ENCODE results near the gene ZFHX2. TPM values are rescaled to one million over a fixed set of nuclear protein-coding genes. Genes with fewer than 3 reads are reported as not detected.
A peak's percentile ranks its signal among the peaks of the same experiment; 100 is the strongest.

ZFHX2 gene
- total and polyA plus RNA-seq, 2 of the 13 experiments (the other 11 are each of a cell fraction or from before 2014, with no cell fraction given): 0.17 to 0.44 TPM

GRCh38 chr14:23539248-23540140 is 12.1 kb downstream of the ZFHX2 start (continued):
- TF ChIP-seq IRF9 (CRISPR knock-in tag; IDR thresholded peaks at IDR 0.05; ENCODE audit: borderline replicate concordance): no peak; the same call in 1 of the 2 replicates
- no peak for TF ChIP-seq LRRFIP1 (CRISPR knock-in tag; conservative IDR thresholded peaks at IDR 0.05)
- TF ChIP-seq DPF2 (CRISPR knock-in tag; IDR thresholded peaks at IDR 0.05; ENCODE audit: borderline replicate concordance, low read depth): no peak
- TF ChIP-seq NFATC3 (CRISPR knock-in tag; IDR thresholded peaks at IDR 0.05): no peak
- no peak for TF ChIP-seq ZNF280D (CRISPR knock-in tag; IDR thresholded peaks at IDR 0.05)
- TF ChIP-seq GATAD2A (CRISPR knock-in tag; IDR thresholded peaks at IDR 0.05): no peak
- no peak for TF ChIP-seq NR2F2 (IDR thresholded peaks at IDR 0.05; ENCODE audit: borderline replicate concordance, low read depth)
- no peak for TF ChIP-seq ZNF629 (CRISPR knock-in tag; conservative IDR thresholded peaks at IDR 0.05)
- no peak for TF ChIP-seq ZNF333 (CRISPR knock-in tag; IDR thresholded peaks at IDR 0.05; ENCODE audit: borderline replicate concordance)
- peak; percentile 68; the same call in 1 of the 2 replicates for TF ChIP-seq AHR (CRISPR knock-in tag; IDR thresholded peaks at IDR 0.05)
- TF ChIP-seq HDAC2 (CRISPR knock-in tag; IDR thresholded peaks at IDR 0.05): no peak
- no peak for TF ChIP-seq FOXO4 (CRISPR knock-in tag; conservative IDR thresholded peaks at IDR 0.05)
- no peak for TF ChIP-seq ZNF18 (CRISPR knock-in tag; IDR thresholded peaks at IDR 0.05; ENCODE audit: insufficient replicate concordance)
- no peak for TF ChIP-seq RARA (CRISPR knock-in tag; IDR thresholded peaks at IDR 0.05)
- no peak for TF ChIP-seq ZNF256 (CRISPR knock-in tag; conservative IDR thresholded peaks at IDR 0.05)
- TF ChIP-seq ZNF597 (CRISPR knock-in tag; IDR thresholded peaks at IDR 0.05): no peak
- 0 out of 2 replicates have a peak, but pooled peaks have one; percentile 6 for TF ChIP-seq HMG20B (CRISPR knock-in tag; conservative IDR thresholded peaks at IDR 0.05)
- no peak for TF ChIP-seq RNF2 (conservative IDR thresholded peaks at IDR 0.05; ENCODE audit: low read depth)

Data from HepG2 (cell line).